PFSK-1 (cell line): ENCODE data around the gene GNAT2.

ENCODE experiments used
- FOXP2 ChIP-seq: optimal IDR thresholded peaks from 2 replicates; pipeline ENCODE3; 2011; ENCODE audit warnings: borderline replicate concordance, control low read depth, inconsistent platforms; ENCODE audit not compliant: insufficient read depth; ENCODE audit errors: extremely low read length, extremely low read depth
- POLR2AphosphoS5 ChIP-seq: IDR thresholded peaks from 2 replicates; pipeline ENCODE4 v1.6.1; 2012; ENCODE audit warnings: low read depth, mild to moderate bottlenecking, control low read depth, low read length, moderate library complexity
- REST ChIP-seq, 2 experiments: IDR thresholded peaks; 2 replicates each; pipeline versions ENCODE4 v1.6.1 to v1.8.0; 2011 to 2012; ENCODE audit warnings: low read depth in 2 of 2, low read length in 2 of 2, control low read depth in 1 of 2, inconsistent platforms in 1 of 2, mild to moderate bottlenecking in 1 of 2, moderate library complexity in 1 of 2; ENCODE audit not compliant: insufficient read depth in 1 of 2
- SIN3A ChIP-seq: IDR thresholded peaks from 2 replicates; pipeline ENCODE4 v1.6.1; 2012; ENCODE audit warnings: mild to moderate bottlenecking, low read length, moderate library complexity, borderline replicate concordance; ENCODE audit not compliant: insufficient read depth
- TAF1 ChIP-seq: IDR thresholded peaks from 2 replicates; pipeline ENCODE4 v1.6.1; 2012; ENCODE audit warnings: low read length, control low read depth, borderline replicate concordance; ENCODE audit not compliant: insufficient read depth

The GNAT2 gene

GRCh38 chr1:109559995-109560394 is 59.4 kb downstream of the GNAT2 start:
- TF ChIP-seq POLR2AphosphoS5 (no peak), FOXP2 (no peak), TAF1 (no peak), SIN3A (no peak), REST (IDR thresholded peaks at IDR 0.05; ENCODE audit: insufficient read depth in 1 of 2, low read depth in 2 of 2, low read length in 2 of 2) (no peak)

GRCh38 chr1:109557520-109557919 is 61.9 kb downstream of the GNAT2 start:
- no peak for TF ChIP-seq SIN3A
- no peak for TF ChIP-seq REST (IDR thresholded peaks at IDR 0.05; ENCODE audit: insufficient read depth in 1 of 2, low read depth in 2 of 2, low read length in 2 of 2)
- TF ChIP-seq POLR2AphosphoS5: no peak

GRCh38 chr1:109556563-109556962 is 62.9 kb downstream of the GNAT2 start:
- TF ChIP-seq FOXP2 (no peak), TAF1 (no peak), REST (IDR thresholded peaks at IDR 0.05; ENCODE audit: insufficient read depth in 1 of 2, low read depth in 2 of 2, low read length in 2 of 2) (no peak), SIN3A (no peak), POLR2AphosphoS5 (no peak)
